K562 (cell line): Measurements from ENCODE around the gene TMEM214. TPM values are rescaled to one million over a fixed set of nuclear protein-coding genes. Genes with fewer than 3 reads are reported as not detected.

Experiments
- BCL6 ChIP-seq: fragments of 250-450 bp; sonication (Bioruptor Pico); IDR thresholded peaks from 2 replicates; pipeline ENCODE4 v1.4.0; 2020
- ELK3 ChIP-seq: fragments of 450-650 bp; formaldehyde crosslinking; IDR thresholded peaks from 2 replicates; pipeline ENCODE4 v1.4.0; 2020; ENCODE audit warnings: mild to moderate bottlenecking
- GABPA ChIP-seq: fragments of 200-800 bp; sonication (Bioruptor generic); conservative IDR thresholded peaks from 2 replicates; pipeline ENCODE4 v1.6.1; 2016; ENCODE audit warnings: low read depth, missing genetic modification characterization, missing compliant biosample characterization
- HOMEZ ChIP-seq: fragments of 250-450 bp; sonication (Bioruptor Pico); IDR thresholded peaks from 2 replicates; pipeline ENCODE4 v1.4.0; 2020; ENCODE audit warnings: mild to moderate bottlenecking, moderate library complexity
- LEF1 ChIP-seq: fragments of 450-650 bp; IDR thresholded peaks from 2 replicates; pipeline ENCODE4 v1.6.1; 2016; ENCODE audit warnings: mild to moderate bottlenecking
- NR1H2 ChIP-seq: sonication (generic); formaldehyde crosslinking; IDR thresholded peaks from 2 replicates; pipeline ENCODE4 v1.4.0; 2020; ENCODE audit warnings: mild to moderate bottlenecking, missing genetic modification reagents
- PCBP1 ChIP-seq: fragments of 200-400 bp; formaldehyde crosslinking; IDR thresholded peaks from 2 replicates; pipeline ENCODE4 v1.6.1; 2018; ENCODE audit warnings: mild to moderate bottlenecking, low read depth, low read length; ENCODE audit not compliant: poor library complexity, severe bottlenecking
- POLR2B ChIP-seq: fragments of 450-650 bp; IDR thresholded peaks from 2 replicates; pipeline ENCODE4 v1.6.1; 2018; ENCODE audit warnings: low read depth; ENCODE audit not compliant: partially characterized antibody
- ZBTB43 ChIP-seq: sonication (generic); formaldehyde crosslinking; IDR thresholded peaks from 2 replicates; pipeline ENCODE4 v1.8.0; 2023; ENCODE audit warnings: mild to moderate bottlenecking, missing genetic modification reagents
- ZBTB5 ChIP-seq: fragments of 450-650 bp; IDR thresholded peaks from 2 replicates; pipeline ENCODE4 v1.6.1; 2017; ENCODE audit warnings: antibody characterized with exemption
- ZHX1 ChIP-seq: fragments of 150-350 bp; conservative IDR thresholded peaks from 2 replicates; pipeline ENCODE4 v1.6.1; 2014; ENCODE audit warnings: low read length
- ZNF224 ChIP-seq: sonication (generic); formaldehyde crosslinking; IDR thresholded peaks from 2 replicates; pipeline ENCODE4 v1.8.0; 2022; ENCODE audit warnings: mild to moderate bottlenecking, missing genetic modification reagents
- ZNF707 ChIP-seq: fragments of 250-450 bp; sonication (Bioruptor Pico); conservative IDR thresholded peaks from 2 replicates; pipeline ENCODE4 v1.8.0; 2022; ENCODE audit warnings: inconsistent platforms, mild to moderate bottlenecking, moderate library complexity
- polyA plus RNA-seq, 8 experiments: library from polyadenylated mRNA; depleted of rRNA in 4 of 8; stranded (reverse) in 5 of 8; unstranded in 3 of 8; fragments of >200 nt; fragmentation: Nextera tagmentation in 2 of 8; fragmentation: Illumina TruSeq in 1 of 8; extraction: Ambion mirVana in 2 of 8; extraction: Trizol in 1 of 8; gene quantifications; 2 replicates each; pipeline versions ENCODE4 v1.2.1 to v1.2.3, GENCODE V29; 2011 to 2014; ENCODE audit warnings: inconsistent platforms in 1 of 8, missing spikeins in 1 of 8
- total RNA-seq, 7 experiments: library from RNA; depleted of rRNA in 6 of 7; stranded (reverse); fragments of >200 nt in 6 of 7; fragmentation: Illumina TruSeq in 2 of 7; extraction: Trizol in 2 of 7; gene quantifications; 2 replicates each; pipeline versions ENCODE4 v1.2.1 to v1.2.3, GENCODE V29; 2011 to 2021; ENCODE audit warnings: low replicate concordance in 1 of 7

The TMEM214 gene
- total and polyA plus RNA-seq, 9 of the 15 experiments (the other 6 are each of a cell fraction or from before 2014, with no cell fraction given) = 11.4 to 81.4 (median 44.1) TPM

- no peak for TF ChIP-seq ZNF224
- no peak for TF ChIP-seq GABPA (tag)
- no peak for TF ChIP-seq BCL6 (CRISPR knock-in tag)
- TF ChIP-seq ZHX1 = 0 out of 2 replicates have a peak, but pooled peaks have one; percentile 64
- TF ChIP-seq PCBP1 = no peak
- peak; percentile 69 for TF ChIP-seq POLR2B
- TF ChIP-seq ZNF707 (CRISPR knock-in tag) = no peak
- no peak for TF ChIP-seq NR1H2
- TF ChIP-seq ZBTB43 (CRISPR knock-in tag) = no peak
- peak; percentile 57 for TF ChIP-seq ZBTB5
- no peak for TF ChIP-seq ELK3
- no peak for TF ChIP-seq HOMEZ (CRISPR knock-in tag)
- no peak for TF ChIP-seq LEF1
These were observed 17.7 kb downstream of the TMEM214 start (continued) for GRCh38 chr2:27050281-27050995.
